LNCaP clone FGC (cell line): ENCODE measurements around the gene PNMA8B.
"Not testable (repeated sequence)": the region's sequence is repeated elsewhere in the genome, so short reads cannot be mapped to it uniquely, and the experiment has no call there.

Experiments
- DNase-seq: peaks from one replicate; pipeline ENCODE4 v3.0.0-alpha.2; 2011; ENCODE audit warnings: low read depth
- H3K4me3 ChIP-seq: 2 replicates; pipeline ENCODE4 v1.5.1; 2011; ENCODE audit warnings: mild to moderate bottlenecking, low read depth, low read length, control low read depth
- CTCF ChIP-seq: IDR thresholded peaks from 2 replicates; pipeline ENCODE4 v1.5.1; 2012; ENCODE audit warnings: mild to moderate bottlenecking; ENCODE audit not compliant: control insufficient read depth, insufficient read depth; ENCODE audit errors: extremely low read depth

Gene PNMA8B

GRCh38 chr19:46497773-46498172, 2.1 kb upstream of the PNMA8B start:
- no peak for DNase-seq
- TF ChIP-seq CTCF = no peak
- H3K4me3 ChIP-seq = no peak overlapping the region

GRCh38 chr19:46496886-46497285, 1.2 kb upstream of the PNMA8B start:
- H3K4me3 ChIP-seq, DNase-seq: not testable (repeated sequence)

- no peak overlapping the region for H3K4me3 ChIP-seq
- no peak for DNase-seq
- TF ChIP-seq CTCF = no peak
Measured at GRCh38 chr19:46496304-46496703, 637 bp upstream of the PNMA8B start.

GRCh38 chr19:46494941-46495785, 504 bp downstream of the PNMA8B start:
- H3K4me3 ChIP-seq = no peak overlapping the region
- no peak for DNase-seq
- TF ChIP-seq CTCF = no peak

GRCh38 chr19:46494146-46494940, 1.3 kb downstream of the PNMA8B start:
- no peak for TF ChIP-seq CTCF
- H3K4me3 ChIP-seq = no peak overlapping the region
- DNase-seq = no peak

- no peak for TF ChIP-seq CTCF
- no peak overlapping the region for H3K4me3 ChIP-seq
- DNase-seq = no peak
Measured at GRCh38 chr19:46493236-46494145, 2.2 kb downstream of the PNMA8B start.
